Cardiac septum (tissue), 1 donor: ENCODE results near the gene CNPY4. TPM values are rescaled to one million over a fixed set of nuclear protein-coding genes. Genes with fewer than 3 reads are reported as not detected.
A peak's percentile ranks its signal among the peaks of the same experiment; 100 is the strongest.

ENCODE experiments used
- microRNA-seq: library from miRNA; unstranded; fragments of <30 nt; microRNA quantifications from one replicate; pipeline ENCODE4 v1.2.0, GENCODE V29; 2020
- total RNA-seq: library from RNA; stranded (reverse); fragmentation: NEBNext Ultra II Directional; extraction: Animal tissue kit (Norgen Biotek cat#: 25700); gene quantifications from one replicate; pipeline ENCODE4 v1.2.1, GENCODE V29; 2021
- donor health status: DM: no; HTN: no; CAD: no.

The CNPY4 gene
- total RNA-seq, 1 donor from 2014 or later: 9.7 TPM

Small RNA genes within 50 kb of the gene (microRNA-seq; reads per million reads assigned to microRNA genes)
- gene MIR106B: 1,362 reads per million, percentile 86 among the genes with 10 or more reads in this experiment
- gene MIR25: 326 reads per million, percentile 73 among the genes with 10 or more reads in this experiment
- gene MIR4658: not detected
- 1,052 reads per million, percentile 84 among the genes with 10 or more reads in this experiment for gene MIR93

Other genes with a start within 250 kb of the CNPY4 start
- not detected for gene OR2AE1, start 242.6 kb upstream of the CNPY4 start, total RNA-seq
- gene TRIM4, start 200.1 kb upstream of the CNPY4 start, total RNA-seq: 7.8 TPM
- gene GJC3, start 190.0 kb upstream of the CNPY4 start, total RNA-seq: not detected
- gene AZGP1, start 143.6 kb upstream of the CNPY4 start, total RNA-seq: 114 TPM
- 52.3 TPM for gene ZKSCAN1, start 104.0 kb upstream of the CNPY4 start, total RNA-seq
- gene ZSCAN21, start 69.9 kb upstream of the CNPY4 start, total RNA-seq: 6.1 TPM
- gene ZNF3, start 37.9 kb upstream of the CNPY4 start, total RNA-seq: 14.5 TPM
- 86.4 TPM for gene COPS6, start 30.7 kb upstream of the CNPY4 start, total RNA-seq
- gene MCM7, start 18.2 kb upstream of the CNPY4 start, total RNA-seq: 20.5 TPM
- gene AP4M1, start 18.0 kb upstream of the CNPY4 start, total RNA-seq: 13.7 TPM
- 26.6 TPM for gene TAF6, start 276 bp upstream of the CNPY4 start, total RNA-seq
- 1.5 TPM for gene MBLAC1, start 7.3 kb downstream of the CNPY4 start, total RNA-seq
- 89.1 TPM for gene LAMTOR4, start 29.3 kb downstream of the CNPY4 start, total RNA-seq
- 11.4 TPM for gene TRAPPC14, start 39.1 kb downstream of the CNPY4 start, total RNA-seq
- 1.5 TPM for gene GAL3ST4, start 49.0 kb downstream of the CNPY4 start, total RNA-seq
- 0.92 TPM for gene GPC2, start 57.7 kb downstream of the CNPY4 start, total RNA-seq
- gene STAG3, start 58.3 kb downstream of the CNPY4 start, total RNA-seq: 0.43 TPM
- not detected for gene PVRIG, start 100.3 kb downstream of the CNPY4 start, total RNA-seq
- gene SPDYE3, start 188.1 kb downstream of the CNPY4 start, total RNA-seq: not detected
- 11.6 TPM for gene PILRB, start 238.5 kb downstream of the CNPY4 start, total RNA-seq